SK-N-SH (cell line): ENCODE data around the gene COL23A1.

Experiments
- FOSL2 ChIP-seq: IDR thresholded peaks from 2 replicates; pipeline ENCODE4 v1.4.0; 2012; ENCODE audit warnings: low read depth, mild to moderate bottlenecking, moderate library complexity, borderline replicate concordance
- FOXJ3 ChIP-seq: sonication (generic); formaldehyde crosslinking; IDR thresholded peaks from 2 replicates; pipeline ENCODE4 v1.5.1; 2020; ENCODE audit warnings: mild to moderate bottlenecking, missing genetic modification reagents
- GABPA ChIP-seq: IDR thresholded peaks from 2 replicates; pipeline ENCODE4 v1.4.0; 2012; ENCODE audit warnings: low read depth, mild to moderate bottlenecking
- MXI1 ChIP-seq: IDR thresholded peaks from 2 replicates; pipeline ENCODE4 v1.6.1; 2012; ENCODE audit warnings: mild to moderate bottlenecking, low read depth, low read length, improper control_type of control experiment
- NRF1 ChIP-seq: IDR thresholded peaks from 2 replicates; pipeline ENCODE4 v1.6.1; 2012; ENCODE audit warnings: low read depth, mild to moderate bottlenecking, low read length
- POLR2AphosphoS5 ChIP-seq: IDR thresholded peaks from 2 replicates; pipeline ENCODE4 v1.6.1; 2012; ENCODE audit warnings: low read depth, low read length
- TF ChIP-seq, protein P1 (sequence below): IDR thresholded peaks from 2 replicates; pipeline ENCODE4 v1.6.1; 2012; ENCODE audit warnings: mild to moderate bottlenecking, low read depth, low read length, moderate library complexity
- TF ChIP-seq, protein P2 (sequence below): fragments of 200-600 bp; sonication (generic); IDR thresholded peaks from 2 replicates; pipeline ENCODE4 v1.6.1; 2017; ENCODE audit warnings: antibody characterized with exemption, mild to moderate bottlenecking, moderate library complexity
- TF ChIP-seq, protein P3 (sequence below): fragments of 150-350 bp; IDR thresholded peaks from 2 replicates; pipeline ENCODE4 v1.6.1; 2016; ENCODE audit warnings: mild to moderate bottlenecking, low read depth, low read length
- TF ChIP-seq, protein P4 (sequence below): IDR thresholded peaks from 2 replicates; pipeline ENCODE4; 2012

DNA sequence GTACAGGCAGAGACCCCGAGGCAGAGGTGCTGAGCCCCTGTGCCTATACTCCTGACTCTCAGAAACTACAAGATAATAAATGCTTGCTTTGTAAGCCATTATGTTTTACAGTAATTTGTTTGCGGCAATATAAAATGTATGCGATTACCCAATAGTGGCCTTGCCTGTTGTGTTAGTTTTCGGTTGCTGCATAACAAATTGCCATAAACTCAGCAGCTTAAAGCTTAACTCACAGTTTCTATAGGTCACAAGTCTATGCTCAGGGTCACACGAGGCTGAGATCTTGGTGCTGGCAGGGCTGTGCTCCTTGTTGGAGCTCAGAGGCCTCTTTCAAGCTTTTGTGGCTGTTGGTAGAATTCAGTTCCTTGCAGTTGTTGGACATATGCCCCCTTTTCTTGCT, 114.8 kb downstream of the COL23A1 start:
- TF ChIP-seq POLR2AphosphoS5 = no peak
- TF ChIP-seq, protein P1, sequence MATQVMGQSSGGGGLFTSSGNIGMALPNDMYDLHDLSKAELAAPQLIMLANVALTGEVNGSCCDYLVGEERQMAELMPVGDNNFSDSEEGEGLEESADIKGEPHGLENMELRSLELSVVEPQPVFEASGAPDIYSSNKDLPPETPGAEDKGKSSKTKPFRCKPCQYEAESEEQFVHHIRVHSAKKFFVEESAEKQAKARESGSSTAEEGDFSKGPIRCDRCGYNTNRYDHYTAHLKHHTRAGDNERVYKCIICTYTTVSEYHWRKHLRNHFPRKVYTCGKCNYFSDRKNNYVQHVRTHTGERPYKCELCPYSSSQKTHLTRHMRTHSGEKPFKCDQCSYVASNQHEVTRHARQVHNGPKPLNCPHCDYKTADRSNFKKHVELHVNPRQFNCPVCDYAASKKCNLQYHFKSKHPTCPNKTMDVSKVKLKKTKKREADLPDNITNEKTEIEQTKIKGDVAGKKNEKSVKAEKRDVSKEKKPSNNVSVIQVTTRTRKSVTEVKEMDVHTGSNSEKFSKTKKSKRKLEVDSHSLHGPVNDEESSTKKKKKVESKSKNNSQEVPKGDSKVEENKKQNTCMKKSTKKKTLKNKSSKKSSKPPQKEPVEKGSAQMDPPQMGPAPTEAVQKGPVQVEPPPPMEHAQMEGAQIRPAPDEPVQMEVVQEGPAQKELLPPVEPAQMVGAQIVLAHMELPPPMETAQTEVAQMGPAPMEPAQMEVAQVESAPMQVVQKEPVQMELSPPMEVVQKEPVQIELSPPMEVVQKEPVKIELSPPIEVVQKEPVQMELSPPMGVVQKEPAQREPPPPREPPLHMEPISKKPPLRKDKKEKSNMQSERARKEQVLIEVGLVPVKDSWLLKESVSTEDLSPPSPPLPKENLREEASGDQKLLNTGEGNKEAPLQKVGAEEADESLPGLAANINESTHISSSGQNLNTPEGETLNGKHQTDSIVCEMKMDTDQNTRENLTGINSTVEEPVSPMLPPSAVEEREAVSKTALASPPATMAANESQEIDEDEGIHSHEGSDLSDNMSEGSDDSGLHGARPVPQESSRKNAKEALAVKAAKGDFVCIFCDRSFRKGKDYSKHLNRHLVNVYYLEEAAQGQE = no peak
- no peak for TF ChIP-seq MXI1
- TF ChIP-seq, protein P2, sequence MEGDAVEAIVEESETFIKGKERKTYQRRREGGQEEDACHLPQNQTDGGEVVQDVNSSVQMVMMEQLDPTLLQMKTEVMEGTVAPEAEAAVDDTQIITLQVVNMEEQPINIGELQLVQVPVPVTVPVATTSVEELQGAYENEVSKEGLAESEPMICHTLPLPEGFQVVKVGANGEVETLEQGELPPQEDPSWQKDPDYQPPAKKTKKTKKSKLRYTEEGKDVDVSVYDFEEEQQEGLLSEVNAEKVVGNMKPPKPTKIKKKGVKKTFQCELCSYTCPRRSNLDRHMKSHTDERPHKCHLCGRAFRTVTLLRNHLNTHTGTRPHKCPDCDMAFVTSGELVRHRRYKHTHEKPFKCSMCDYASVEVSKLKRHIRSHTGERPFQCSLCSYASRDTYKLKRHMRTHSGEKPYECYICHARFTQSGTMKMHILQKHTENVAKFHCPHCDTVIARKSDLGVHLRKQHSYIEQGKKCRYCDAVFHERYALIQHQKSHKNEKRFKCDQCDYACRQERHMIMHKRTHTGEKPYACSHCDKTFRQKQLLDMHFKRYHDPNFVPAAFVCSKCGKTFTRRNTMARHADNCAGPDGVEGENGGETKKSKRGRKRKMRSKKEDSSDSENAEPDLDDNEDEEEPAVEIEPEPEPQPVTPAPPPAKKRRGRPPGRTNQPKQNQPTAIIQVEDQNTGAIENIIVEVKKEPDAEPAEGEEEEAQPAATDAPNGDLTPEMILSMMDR = no peak
- no peak for TF ChIP-seq GABPA
- TF ChIP-seq, protein P3, sequence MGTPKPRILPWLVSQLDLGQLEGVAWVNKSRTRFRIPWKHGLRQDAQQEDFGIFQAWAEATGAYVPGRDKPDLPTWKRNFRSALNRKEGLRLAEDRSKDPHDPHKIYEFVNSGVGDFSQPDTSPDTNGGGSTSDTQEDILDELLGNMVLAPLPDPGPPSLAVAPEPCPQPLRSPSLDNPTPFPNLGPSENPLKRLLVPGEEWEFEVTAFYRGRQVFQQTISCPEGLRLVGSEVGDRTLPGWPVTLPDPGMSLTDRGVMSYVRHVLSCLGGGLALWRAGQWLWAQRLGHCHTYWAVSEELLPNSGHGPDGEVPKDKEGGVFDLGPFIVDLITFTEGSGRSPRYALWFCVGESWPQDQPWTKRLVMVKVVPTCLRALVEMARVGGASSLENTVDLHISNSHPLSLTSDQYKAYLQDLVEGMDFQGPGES = no peak
- TF ChIP-seq FOXJ3 (CRISPR knock-in tag) = no peak
- TF ChIP-seq NRF1 = no peak
- no peak for TF ChIP-seq FOSL2
- TF ChIP-seq, protein P4, sequence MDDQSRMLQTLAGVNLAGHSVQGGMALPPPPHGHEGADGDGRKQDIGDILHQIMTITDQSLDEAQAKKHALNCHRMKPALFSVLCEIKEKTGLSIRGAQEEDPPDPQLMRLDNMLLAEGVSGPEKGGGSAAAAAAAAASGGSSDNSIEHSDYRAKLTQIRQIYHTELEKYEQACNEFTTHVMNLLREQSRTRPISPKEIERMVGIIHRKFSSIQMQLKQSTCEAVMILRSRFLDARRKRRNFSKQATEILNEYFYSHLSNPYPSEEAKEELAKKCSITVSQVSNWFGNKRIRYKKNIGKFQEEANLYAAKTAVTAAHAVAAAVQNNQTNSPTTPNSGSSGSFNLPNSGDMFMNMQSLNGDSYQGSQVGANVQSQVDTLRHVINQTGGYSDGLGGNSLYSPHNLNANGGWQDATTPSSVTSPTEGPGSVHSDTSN = no peak
